ENCODE results near the gene SLC25A27. TPM values are rescaled to one million over a fixed set of nuclear protein-coding genes. Genes with fewer than 3 reads are reported as not detected.

SLC25A27 gene
- total RNA-seq, 3 donors from 2014 or later (not counting 1 experiment from before 2014, with no cell fraction given): 1.7 TPM; not detected in 2

DNA sequence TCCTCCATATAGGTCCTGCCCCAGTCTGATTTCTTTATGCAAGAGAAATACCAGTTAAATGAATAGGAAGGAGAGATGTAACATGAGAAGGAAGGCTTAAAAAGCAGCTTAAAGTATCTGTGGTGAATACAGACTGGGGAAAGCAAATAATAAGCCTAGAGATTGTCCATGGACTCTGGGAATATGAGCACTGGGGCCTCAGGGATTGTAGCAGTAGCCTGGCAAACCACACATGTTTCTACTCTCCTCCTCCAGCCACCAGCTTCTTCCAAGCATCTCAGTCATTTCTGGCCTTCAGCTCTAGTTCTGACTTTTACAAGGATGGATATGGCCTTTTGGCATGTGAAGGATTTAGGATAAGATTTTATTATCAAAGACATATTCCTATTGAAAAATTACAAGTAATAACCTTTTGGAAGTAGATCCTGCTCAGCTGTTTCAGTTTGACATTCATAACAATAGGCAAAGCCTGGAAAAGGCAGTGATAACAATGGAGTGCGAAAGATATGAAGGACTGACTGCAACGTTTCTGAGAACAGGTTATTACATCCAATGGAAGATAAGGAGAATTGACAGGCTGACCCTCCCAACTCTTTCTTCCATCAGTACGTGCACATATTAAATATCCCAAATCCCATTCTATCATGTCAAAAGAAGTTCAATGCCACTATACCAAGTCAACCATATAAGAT lies 41.8 kb upstream of the SLC25A27 start:
- DNase-seq (no peak), ATAC-seq (no peak)
- H3K36me3 ChIP-seq (ENCODE audit: control insufficient read depth, insufficient read depth, low read length): no peaks in the 10 kb centered on the region
- TF ChIP-seq, protein P1, sequence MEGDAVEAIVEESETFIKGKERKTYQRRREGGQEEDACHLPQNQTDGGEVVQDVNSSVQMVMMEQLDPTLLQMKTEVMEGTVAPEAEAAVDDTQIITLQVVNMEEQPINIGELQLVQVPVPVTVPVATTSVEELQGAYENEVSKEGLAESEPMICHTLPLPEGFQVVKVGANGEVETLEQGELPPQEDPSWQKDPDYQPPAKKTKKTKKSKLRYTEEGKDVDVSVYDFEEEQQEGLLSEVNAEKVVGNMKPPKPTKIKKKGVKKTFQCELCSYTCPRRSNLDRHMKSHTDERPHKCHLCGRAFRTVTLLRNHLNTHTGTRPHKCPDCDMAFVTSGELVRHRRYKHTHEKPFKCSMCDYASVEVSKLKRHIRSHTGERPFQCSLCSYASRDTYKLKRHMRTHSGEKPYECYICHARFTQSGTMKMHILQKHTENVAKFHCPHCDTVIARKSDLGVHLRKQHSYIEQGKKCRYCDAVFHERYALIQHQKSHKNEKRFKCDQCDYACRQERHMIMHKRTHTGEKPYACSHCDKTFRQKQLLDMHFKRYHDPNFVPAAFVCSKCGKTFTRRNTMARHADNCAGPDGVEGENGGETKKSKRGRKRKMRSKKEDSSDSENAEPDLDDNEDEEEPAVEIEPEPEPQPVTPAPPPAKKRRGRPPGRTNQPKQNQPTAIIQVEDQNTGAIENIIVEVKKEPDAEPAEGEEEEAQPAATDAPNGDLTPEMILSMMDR (IDR thresholded peaks at IDR 0.05): no peak
- Mint-ChIP-seq H3K27ac (no peak overlapping the region), H3K27me3 (ENCODE audit: low read depth in 2 of 2) (peaks cover 16 to 17% of the 10 kb centered on the region in 2 donors), H3K9me3 (no peaks in the 10 kb centered on the region), H3K4me3 (no peak overlapping the region), H3K4me1 (no peaks in the 10 kb centered on the region), H3K36me3 (no peaks in the 10 kb centered on the region)
- peaks cover 2% of the 10 kb centered on the region for H3K27me3 ChIP-seq (ENCODE audit: control insufficient read depth, insufficient read depth, low read length)
- intact Hi-C loops (cut with micrococcal nuclease): no loop called here
- H3K4me1 ChIP-seq (ENCODE audit: control insufficient read depth, insufficient read depth, low read length): no peaks in the 10 kb centered on the region
- H3K9me3 ChIP-seq (ENCODE audit: control insufficient read depth, insufficient read depth, low read length): no peaks in the 10 kb centered on the region
- no peak overlapping the region for H3K4me3 ChIP-seq (ENCODE audit: low read length)
- WGBS (ENCODE audit: insufficient coverage): 91% methylated on average over 3 of the region's 3 CpGs
- H3K27ac ChIP-seq (ENCODE audit: low read length): no peak overlapping the region

DNA sequence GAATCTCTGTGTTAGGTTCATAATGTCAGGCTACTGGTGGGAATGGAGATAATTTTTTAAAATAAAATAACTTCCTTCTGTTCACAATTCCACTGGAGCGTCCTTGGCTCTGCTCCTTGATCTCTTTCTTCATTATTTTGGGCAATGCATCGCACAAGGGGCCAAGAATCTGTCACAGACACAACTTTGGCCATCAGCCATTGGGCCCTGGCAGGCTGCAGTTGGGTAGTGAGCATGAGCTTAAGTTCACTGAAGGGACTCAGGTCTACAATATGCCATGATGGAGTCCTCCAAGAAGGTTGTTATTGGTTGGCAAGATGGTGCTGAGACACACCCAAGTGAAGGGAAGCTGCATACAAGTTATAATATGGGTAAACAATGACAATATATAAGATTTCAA lies 40.1 kb upstream of the SLC25A27 start:
- no peaks in the 10 kb centered on the region for H3K36me3 Mint-ChIP-seq
- H3K27me3 ChIP-seq (ENCODE audit: control insufficient read depth, insufficient read depth, low read length): peaks cover 2% of the 10 kb centered on the region
- H3K27ac ChIP-seq (ENCODE audit: low read length): no peak overlapping the region
- H3K36me3 ChIP-seq (ENCODE audit: control insufficient read depth, insufficient read depth, low read length): no peaks in the 10 kb centered on the region
- no peaks in the 10 kb centered on the region for H3K4me1 Mint-ChIP-seq
- H3K4me1 ChIP-seq (ENCODE audit: control insufficient read depth, insufficient read depth, low read length): no peaks in the 10 kb centered on the region
- no peak overlapping the region for H3K27ac Mint-ChIP-seq
- ATAC-seq: no peak
- no peak for DNase-seq
- 86% methylated on average over 2 of the region's 2 CpGs for WGBS (ENCODE audit: insufficient coverage)
- no peaks in the 10 kb centered on the region for H3K9me3 ChIP-seq (ENCODE audit: control insufficient read depth, insufficient read depth, low read length)
- intact Hi-C loops (cut with micrococcal nuclease): no loop called here
- TF ChIP-seq, protein P1 (IDR thresholded peaks at IDR 0.05): no peak
- H3K27me3 Mint-ChIP-seq (ENCODE audit: low read depth in 2 of 2): peaks cover 21 to 25% of the 10 kb centered on the region in 2 donors
- no peak overlapping the region for H3K4me3 Mint-ChIP-seq
- peaks cover 0 to 2% of the 10 kb centered on the region in 2 donors for H3K9me3 Mint-ChIP-seq
- no peak overlapping the region for H3K4me3 ChIP-seq (ENCODE audit: low read length)

DNA sequence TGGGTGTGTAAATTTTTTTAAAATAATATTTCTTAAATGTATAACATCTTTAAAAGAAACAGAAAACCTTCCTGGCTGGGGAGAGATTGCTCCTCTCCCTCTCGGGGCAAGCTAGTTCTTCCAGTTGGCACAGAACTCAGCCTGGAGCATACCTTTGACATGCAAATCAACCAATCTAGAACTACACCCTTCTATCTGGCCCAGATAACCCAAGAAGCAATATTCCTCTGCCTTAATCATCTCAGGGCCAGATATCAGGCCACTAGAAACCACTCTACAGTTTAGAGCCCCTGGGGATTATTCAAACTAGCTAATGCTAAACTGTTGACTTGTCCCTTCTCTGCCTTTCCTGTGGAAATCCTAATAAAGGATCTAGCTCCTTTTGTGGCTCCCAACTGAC lies 34.0 kb upstream of the SLC25A27 start:
- peaks cover 8 to 22% of the 10 kb centered on the region in 2 donors for H3K27me3 Mint-ChIP-seq (ENCODE audit: low read depth in 2 of 2)

More for the DNA sequence above, 34.0 kb upstream of the SLC25A27 start:
- H3K27ac Mint-ChIP-seq: no peak overlapping the region
- Histone ChIP-seq H3K27ac (ENCODE audit: low read length) (no peak overlapping the region), H3K9me3 (ENCODE audit: control insufficient read depth, insufficient read depth, low read length) (no peaks in the 10 kb centered on the region), H3K36me3 (ENCODE audit: control insufficient read depth, insufficient read depth, low read length) (no peaks in the 10 kb centered on the region), H3K4me1 (ENCODE audit: control insufficient read depth, insufficient read depth, low read length) (no peaks in the 10 kb centered on the region), H3K27me3 (ENCODE audit: control insufficient read depth, insufficient read depth, low read length) (peaks cover 2% of the 10 kb centered on the region), H3K4me3 (ENCODE audit: low read length) (no peak overlapping the region)
- intact Hi-C loops (cut with micrococcal nuclease): no loop called here
- DNase-seq (no peak), ATAC-seq (no peak)
- H3K4me3 Mint-ChIP-seq: no peak overlapping the region
- 87% methylated on average over 1 of the region's 1 CpG for WGBS (ENCODE audit: insufficient coverage)
- H3K36me3 Mint-ChIP-seq: no peaks in the 10 kb centered on the region
- H3K9me3 Mint-ChIP-seq: peaks cover 0 to 2% of the 10 kb centered on the region in 2 donors
- TF ChIP-seq, protein P1 (IDR thresholded peaks at IDR 0.05): no peak
- H3K4me1 Mint-ChIP-seq: no peaks in the 10 kb centered on the region

Data from natural killer cell (primary cell).